Endothelial cell of umbilical vein (primary cell): ENCODE measurements around the gene LGI4. TPM values are rescaled to one million over a fixed set of nuclear protein-coding genes. Genes with fewer than 3 reads are reported as not detected.

Experiments
- BruUV-seq: library from RNA; stranded (reverse); fragments of 400-500 nt; replicated peaks from 2 replicates; lab custom pipeline; 2021; lab: Mats Ljungman, UMichigan
- CTCF ChIA-PET: fragments of 300-600, 350-600 bp; sonication (Branson Sonifier 250); formaldehyde crosslinking; loops from one replicate; lab custom pipeline; 2021; ENCODE audit warnings: antibody characterized with exemption, inconsistent platforms; lab: Charles Lee
- POLR2A ChIA-PET: fragments of 300-600, 350-600 bp; sonication (Branson Sonifier 250); formaldehyde crosslinking; loops from one replicate; lab custom pipeline; 2021; ENCODE audit warnings: antibody characterized with exemption, inconsistent platforms; lab: Charles Lee
- DNase-seq: peaks from one replicate; pipeline ENCODE4 v3.0.0-alpha.2; 2011; ENCODE audit warnings: low read depth, low spot score
- FAIRE-seq: peaks from 2 replicates; lab custom pipeline; 2011; peaks lifted over from hg19 to GRCh38; lab: Jason Lieb, UNC
- H2AFZ ChIP-seq: 2 replicates; pipeline ENCODE4 v1.6.0; 2012; ENCODE audit warnings: low read depth, low read length, control low read depth, inconsistent platforms
- H3K27ac ChIP-seq: 2 replicates; pipeline ENCODE4 v1.5.1; 2011; ENCODE audit warnings: low read depth, mild to moderate bottlenecking, control low read depth, low read length, moderate library complexity; ENCODE audit not compliant: insufficient read depth
- H3K27me3 ChIP-seq, 2 experiments: 2 replicates each; pipeline versions ENCODE4 v1.6.0 to v1.6.1; 2011; ENCODE audit warnings: low read length in 2 of 2, mixed read lengths in 1 of 2; ENCODE audit not compliant: control insufficient read depth in 2 of 2, insufficient read depth in 2 of 2
- H3K36me3 ChIP-seq, 2 experiments: 2 replicates in 1 of 2; 3 replicates in 1 of 2; pipeline ENCODE4 v1.5.1; 2011; ENCODE audit warnings: low read length in 2 of 2, mild to moderate bottlenecking in 1 of 2, moderate library complexity in 1 of 2; ENCODE audit not compliant: control insufficient read depth in 2 of 2, insufficient read depth in 2 of 2; ENCODE audit errors: extremely low read depth in 1 of 2
- H3K4me1 ChIP-seq: 3 replicates; pipeline ENCODE4 v1.5.1; 2011; ENCODE audit warnings: mild to moderate bottlenecking, low read length; ENCODE audit not compliant: control insufficient read depth, insufficient read depth; ENCODE audit errors: extremely low read depth
- H3K4me2 ChIP-seq: 2 replicates; pipeline ENCODE4 v1.6.1; 2011; ENCODE audit warnings: low read length, control low read depth, mixed read lengths; ENCODE audit not compliant: insufficient read depth
- H3K4me3 ChIP-seq, 3 experiments: fragments of 200-600 bp in 1 of 3; sonication (generic), shearing (Covaris generic) in 1 of 3; replicated peaks in 1 of 3; 2 replicates each; pipeline ENCODE4 v1.5.1; 2011 to 2016; ENCODE audit warnings: control low read depth in 3 of 3, low read length in 3 of 3, mild to moderate bottlenecking in 2 of 3, inconsistent platforms in 1 of 3, low read depth in 1 of 3, moderate library complexity in 1 of 3; ENCODE audit not compliant: insufficient read depth in 1 of 3
- H3K79me2 ChIP-seq: 2 replicates; pipeline ENCODE4 v1.6.0; 2012; ENCODE audit warnings: low read length, inconsistent platforms; ENCODE audit not compliant: control insufficient read depth, insufficient read depth
- H3K9ac ChIP-seq: replicated peaks from 2 replicates; pipeline ENCODE3; 2011; ENCODE audit warnings: low read length, control low read depth; ENCODE audit not compliant: insufficient read depth; ENCODE audit errors: extremely low read depth
- H3K9me1 ChIP-seq: replicated peaks from 3 replicates; pipeline ENCODE4 v1.6.0; 2011; ENCODE audit warnings: mild to moderate bottlenecking, low read length; ENCODE audit not compliant: control insufficient read depth, insufficient read depth; ENCODE audit errors: extremely low read depth
- H3K9me3 ChIP-seq: replicated peaks from 2 replicates; pipeline ENCODE4 v1.5.1; 2012; ENCODE audit warnings: low read length, inconsistent platforms; ENCODE audit not compliant: control insufficient read depth, insufficient read depth
- H4K20me1 ChIP-seq: replicated peaks from 2 replicates; pipeline ENCODE3; 2011; ENCODE audit warnings: mild to moderate bottlenecking, low read length; ENCODE audit not compliant: control insufficient read depth, insufficient read depth; ENCODE audit errors: extremely low read depth
- EZH2 ChIP-seq: IDR thresholded peaks from 2 replicates; pipeline ENCODE4 v1.6.1; 2012; ENCODE audit warnings: borderline replicate concordance, low read depth, mild to moderate bottlenecking, moderate library complexity, low read length, inconsistent platforms; ENCODE audit not compliant: severe bottlenecking
- FOS ChIP-seq: IDR thresholded peaks from 2 replicates; pipeline ENCODE4 v1.6.1; 2011; ENCODE audit warnings: mild to moderate bottlenecking, low read length, moderate library complexity, borderline replicate concordance; ENCODE audit not compliant: insufficient read depth
- GATA2 ChIP-seq: IDR thresholded peaks from 2 replicates; pipeline ENCODE4 v1.7.0; 2011; ENCODE audit warnings: low read depth, mild to moderate bottlenecking, moderate library complexity, mixed read lengths, low read length; ENCODE audit not compliant: insufficient read length, insufficient read depth
- JUN ChIP-seq: IDR thresholded peaks from 2 replicates; pipeline ENCODE4 v1.6.1; 2011; ENCODE audit warnings: borderline replicate concordance, low read depth; ENCODE audit not compliant: insufficient read length, insufficient read depth
- MYC ChIP-seq: IDR thresholded peaks from one replicate; pipeline ENCODE4 v1.6.1; 2011; ENCODE audit warnings: mild to moderate bottlenecking, low read depth, low read length
- POLR2A ChIP-seq: IDR thresholded peaks from 2 replicates; pipeline ENCODE4 v1.6.1; 2012; ENCODE audit warnings: low read depth, mild to moderate bottlenecking, control low read depth, low read length
- POLR2AphosphoS5 ChIP-seq: IDR thresholded peaks from 2 replicates; pipeline ENCODE4 v1.6.1; 2012; ENCODE audit warnings: low read depth, mild to moderate bottlenecking, control low read depth, low read length, moderate library complexity; ENCODE audit not compliant: insufficient read depth
- dilution Hi-C: fragments of 300-500 bp; cut with MboI; formaldehyde crosslinking; loops from one replicate; pipeline ENCODE4 v1.15.0; 2019; ENCODE audit warnings: low sequenced_read_pairs; ENCODE audit not compliant: extremely low pct_ligation_motif_present
- intact Hi-C: fragments of 100-400 bp; cut with micrococcal nuclease; formaldehyde crosslinking; loops from one replicate; pipeline ENCODE4 v1.10.0; 2022
- polyA plus RNA-seq, 4 experiments: library from polyadenylated mRNA; depleted of rRNA in 3 of 4; stranded (reverse) in 3 of 4; unstranded in 1 of 4; fragments of >200 nt; gene quantifications; 2 replicates each; pipeline versions ENCODE4 v1.2.1 to v1.2.3, GENCODE V29; 2011 to 2012; ENCODE audit warnings: missing spikeins in 1 of 4
- total RNA-seq: library from RNA; stranded (reverse); gene quantifications from 2 replicates; pipeline ENCODE4 v1.2.3, GENCODE V29; 2021
- TF ChIP-seq, protein P1 (sequence below): IDR thresholded peaks from 2 replicates; pipeline ENCODE4 v1.6.1; 2011; ENCODE audit not compliant: insufficient read depth, insufficient read length
- TF ChIP-seq, protein P2 (sequence below), 2 donors: IDR thresholded peaks; 1 replicate in 1 of 2; 2 replicates in 1 of 2; pipeline ENCODE4 v1.5.1; 2011; ENCODE audit warnings: low read length in 2 of 2, mild to moderate bottlenecking in 2 of 2, moderate library complexity in 2 of 2, control low read depth in 1 of 2, inconsistent platforms in 1 of 2, low read depth in 1 of 2; ENCODE audit not compliant: insufficient read depth in 1 of 2; ENCODE audit errors: extremely low read depth in 1 of 2

The LGI4 gene
- total and polyA plus RNA-seq, 2 donors (not counting 3 experiments of a cell fraction or from before 2014, with no cell fraction given), result not detected

DNA sequence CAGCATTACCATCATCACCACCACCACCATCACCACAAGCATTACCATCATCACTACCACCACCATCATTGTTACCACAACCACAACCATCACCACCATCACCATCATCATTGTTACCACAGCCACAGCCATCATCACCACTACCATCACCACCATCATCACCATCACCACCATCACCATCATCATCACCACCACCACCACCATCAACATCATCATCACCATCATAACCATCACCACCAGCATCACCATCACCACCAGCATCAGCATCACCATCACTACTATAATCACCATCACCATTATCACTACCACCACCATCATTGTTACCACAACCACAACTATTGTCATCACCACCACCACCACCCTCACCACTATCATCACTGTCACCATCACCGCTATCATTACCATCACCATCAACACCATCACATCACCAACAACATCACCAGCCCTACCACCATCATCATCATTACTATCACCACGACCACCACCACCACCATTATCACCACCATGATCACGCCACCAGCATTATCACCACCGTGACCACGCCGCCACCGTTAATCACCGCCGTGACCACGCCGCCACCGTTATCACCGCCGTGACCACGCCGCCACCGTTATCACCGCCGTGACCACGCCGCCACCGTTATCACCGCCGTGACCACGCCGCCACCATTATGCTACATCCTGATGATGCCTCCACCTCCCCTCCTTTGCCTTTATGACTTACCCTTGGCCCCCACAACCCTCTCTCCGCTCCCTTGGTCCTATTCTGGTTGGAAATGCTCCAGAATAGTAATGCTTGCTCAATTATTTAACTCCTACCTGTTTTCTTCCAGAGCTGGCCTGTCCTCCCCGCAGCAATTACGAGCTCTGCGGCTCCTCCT, 29.2 kb downstream of the LGI4 start:
- H3K9ac ChIP-seq, result no peak overlapping the region
- no peaks in the 10 kb centered on the region for H3K27me3 ChIP-seq
- dilution Hi-C loops, result no loop called here
- no peaks in the 10 kb centered on the region for H4K20me1 ChIP-seq
- intact Hi-C loops, result no loop called here
- H3K4me3 ChIP-seq, result no peak overlapping the region
- ChIA-PET POLR2A (no interaction called here), CTCF (no interaction called here)
- H3K9me1 ChIP-seq, result no peaks in the 10 kb centered on the region
- H3K79me2 ChIP-seq, result no peaks in the 10 kb centered on the region
- H2AFZ ChIP-seq, result no peak overlapping the region
- no peak overlapping the region for H3K4me2 ChIP-seq
- no peaks in the 10 kb centered on the region for H3K9me3 ChIP-seq
- FAIRE-seq (no peak), DNase-seq (no peak)
- H3K4me1 ChIP-seq, result no peaks in the 10 kb centered on the region
- no peaks in the 10 kb centered on the region for H3K36me3 ChIP-seq
- BruUV-seq, result no TSS peak
- TF ChIP-seq, protein P1, sequence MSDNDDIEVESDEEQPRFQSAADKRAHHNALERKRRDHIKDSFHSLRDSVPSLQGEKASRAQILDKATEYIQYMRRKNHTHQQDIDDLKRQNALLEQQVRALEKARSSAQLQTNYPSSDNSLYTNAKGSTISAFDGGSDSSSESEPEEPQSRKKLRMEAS, result no peak
- TF ChIP-seq, protein P2, sequence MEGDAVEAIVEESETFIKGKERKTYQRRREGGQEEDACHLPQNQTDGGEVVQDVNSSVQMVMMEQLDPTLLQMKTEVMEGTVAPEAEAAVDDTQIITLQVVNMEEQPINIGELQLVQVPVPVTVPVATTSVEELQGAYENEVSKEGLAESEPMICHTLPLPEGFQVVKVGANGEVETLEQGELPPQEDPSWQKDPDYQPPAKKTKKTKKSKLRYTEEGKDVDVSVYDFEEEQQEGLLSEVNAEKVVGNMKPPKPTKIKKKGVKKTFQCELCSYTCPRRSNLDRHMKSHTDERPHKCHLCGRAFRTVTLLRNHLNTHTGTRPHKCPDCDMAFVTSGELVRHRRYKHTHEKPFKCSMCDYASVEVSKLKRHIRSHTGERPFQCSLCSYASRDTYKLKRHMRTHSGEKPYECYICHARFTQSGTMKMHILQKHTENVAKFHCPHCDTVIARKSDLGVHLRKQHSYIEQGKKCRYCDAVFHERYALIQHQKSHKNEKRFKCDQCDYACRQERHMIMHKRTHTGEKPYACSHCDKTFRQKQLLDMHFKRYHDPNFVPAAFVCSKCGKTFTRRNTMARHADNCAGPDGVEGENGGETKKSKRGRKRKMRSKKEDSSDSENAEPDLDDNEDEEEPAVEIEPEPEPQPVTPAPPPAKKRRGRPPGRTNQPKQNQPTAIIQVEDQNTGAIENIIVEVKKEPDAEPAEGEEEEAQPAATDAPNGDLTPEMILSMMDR (IDR thresholded peaks at IDR 0.05; ENCODE audit: extremely low read depth in 1 of 2, insufficient read depth in 1 of 2, low read depth in 1 of 2, low read length in 2 of 2), result no peak
- TF ChIP-seq JUN (no peak), GATA2 (no peak), FOS (no peak), POLR2A (no peak), POLR2AphosphoS5 (no peak), EZH2 (no peak), MYC (no peak)
- no peak overlapping the region for H3K27ac ChIP-seq
